Astrocyte (in vitro differentiated cells and primary cell): Measurements from ENCODE around the gene IGF2BP3. TPM values are rescaled to one million over a fixed set of nuclear protein-coding genes. Genes with fewer than 3 reads are reported as not detected.
"Not testable (repeated sequence)": the region's sequence is repeated elsewhere in the genome, so short reads cannot be mapped to it uniquely, and the experiment has no call there.

Experiments
- DNase-seq: peaks from one replicate; pipeline ENCODE4 v3.0.0-alpha.2; 2010; ENCODE audit warnings: low read depth
- FAIRE-seq: peaks from 2 replicates; lab custom pipeline; 2011; peaks lifted over from hg19 to GRCh38; lab: Jason Lieb, UNC
- H2AFZ ChIP-seq: 2 replicates; pipeline ENCODE4 v1.6.0; 2012; ENCODE audit warnings: low read depth, low read length, inconsistent platforms
- H3K27ac ChIP-seq: 2 replicates; pipeline ENCODE4 v1.5.1; 2011; ENCODE audit warnings: low read depth, low read length, inconsistent platforms
- H3K27me3 ChIP-seq: 2 replicates; pipeline ENCODE4 v1.6.0; 2011; ENCODE audit warnings: low read length, inconsistent platforms; ENCODE audit not compliant: insufficient read depth
- H3K36me3 ChIP-seq: 2 replicates; pipeline ENCODE4 v1.5.1; 2011; ENCODE audit warnings: low read length, inconsistent platforms; ENCODE audit not compliant: insufficient read depth
- H3K4me1 ChIP-seq: 2 replicates; pipeline ENCODE4 v1.5.1; 2011; ENCODE audit warnings: low read length, inconsistent platforms; ENCODE audit not compliant: insufficient read depth
- H3K4me2 ChIP-seq: 2 replicates; pipeline ENCODE4 v1.6.0; 2012; ENCODE audit warnings: low read length, inconsistent platforms
- H3K4me3 ChIP-seq: 2 replicates; pipeline ENCODE4 v1.5.1; 2011; ENCODE audit warnings: low read depth, mild to moderate bottlenecking, low read length, inconsistent platforms; ENCODE audit not compliant: insufficient read depth
- H3K79me2 ChIP-seq: 2 replicates; pipeline ENCODE4 v1.6.0; 2012; ENCODE audit warnings: mild to moderate bottlenecking, low read length, inconsistent platforms; ENCODE audit not compliant: insufficient read depth
- H3K9ac ChIP-seq: 2 replicates; pipeline ENCODE4 v1.6.0; 2012; ENCODE audit warnings: mild to moderate bottlenecking, low read length, inconsistent platforms
- H3K9me3 ChIP-seq: 2 replicates; pipeline ENCODE4 v1.5.1; 2012; ENCODE audit warnings: low read depth, mild to moderate bottlenecking, low read length, inconsistent platforms; ENCODE audit not compliant: insufficient read depth
- H4K20me1 ChIP-seq: 2 replicates; pipeline ENCODE4 v1.6.0; 2012; ENCODE audit warnings: low read length, inconsistent platforms; ENCODE audit not compliant: insufficient read depth
- H3K27ac Mint-ChIP-seq: one replicate; pipeline ENCODE4 v1.8.0; 2021; ENCODE audit warnings: mild to moderate bottlenecking, mixed read lengths; ENCODE audit not compliant: unreplicated experiment
- H3K27me3 Mint-ChIP-seq: one replicate; pipeline ENCODE4 v1.8.0; 2021; ENCODE audit warnings: low read depth, mixed read lengths; ENCODE audit not compliant: unreplicated experiment
- H3K36me3 Mint-ChIP-seq: one replicate; pipeline ENCODE4 v1.8.0; 2021; ENCODE audit warnings: low read depth, mixed read lengths; ENCODE audit not compliant: unreplicated experiment
- H3K4me1 Mint-ChIP-seq: one replicate; pipeline ENCODE4 v1.8.0; 2021; ENCODE audit warnings: low read depth, mixed read lengths; ENCODE audit not compliant: unreplicated experiment
- H3K4me3 Mint-ChIP-seq: one replicate; pipeline ENCODE4 v1.8.0; 2021; ENCODE audit warnings: mild to moderate bottlenecking, moderate library complexity, mixed read lengths; ENCODE audit not compliant: unreplicated experiment
- H3K9me3 Mint-ChIP-seq: one replicate; pipeline ENCODE4 v1.8.0; 2021; ENCODE audit warnings: mild to moderate bottlenecking, mixed read lengths; ENCODE audit not compliant: unreplicated experiment
- CTCF ChIP-seq: IDR thresholded peaks from 2 replicates; pipeline ENCODE4 v1.5.1; 2011; ENCODE audit warnings: low read depth, mild to moderate bottlenecking, inconsistent platforms, low read length, moderate library complexity; ENCODE audit not compliant: insufficient read depth
- EZH2 ChIP-seq: IDR thresholded peaks from 2 replicates; pipeline ENCODE4 v1.6.1; 2012; ENCODE audit warnings: mild to moderate bottlenecking, low read length, inconsistent platforms; ENCODE audit not compliant: insufficient read depth
- total RNA-seq: library from RNA; stranded (reverse); gene quantifications from 2 replicates; pipeline ENCODE4 v1.2.1, GENCODE V29; 2021

IGF2BP3 gene
- total RNA-seq, 1 donor from 2014 or later = 79.5 TPM

DNA sequence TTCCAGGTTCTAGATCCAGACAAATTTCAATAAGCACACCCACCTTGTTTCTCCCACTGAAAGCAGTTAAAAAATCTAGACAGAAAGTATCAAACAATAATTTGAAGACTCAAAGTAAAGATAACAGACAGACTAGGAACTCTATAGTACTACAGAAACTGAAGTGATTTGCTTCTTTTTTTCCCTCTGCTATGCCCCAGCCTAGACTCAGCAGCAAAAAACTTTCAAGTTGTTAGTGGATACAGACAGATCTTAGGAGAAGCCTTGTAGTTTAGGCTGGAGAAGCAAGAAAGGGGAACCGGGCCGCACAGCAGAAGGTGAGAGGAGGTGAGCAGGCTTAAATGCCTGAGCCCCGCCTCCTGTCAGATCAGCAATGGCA lies 65.1 kb downstream of the IGF2BP3 start:
- Mint-ChIP-seq H3K36me3 (peaks cover 33% of the 10 kb centered on the region), H3K27ac (peak overlapping the region; percentile 21), H3K27me3 (no peaks in the 10 kb centered on the region), H3K4me3 (no peak overlapping the region), H3K4me1 (peaks cover 12% of the 10 kb centered on the region), H3K9me3 (peaks cover 5% of the 10 kb centered on the region)
- no peak for TF ChIP-seq EZH2
- no peak for TF ChIP-seq CTCF
- Histone ChIP-seq H4K20me1 (peaks cover 27% of the 10 kb centered on the region), H3K4me2 (no peak overlapping the region), H3K4me3 (no peak overlapping the region), H3K27ac (no peak overlapping the region), H2AFZ (no peak overlapping the region), H3K9ac (no peak overlapping the region), H3K36me3 (peaks cover 3% of the 10 kb centered on the region), H3K27me3 (no peaks in the 10 kb centered on the region), H3K4me1 (no peaks in the 10 kb centered on the region), H3K79me2 (peaks cover 65% of the 10 kb centered on the region), H3K9me3 (no peaks in the 10 kb centered on the region)
- DNase-seq (no peak), FAIRE-seq (no peak)

GRCh38 chr7:23404546-23405239 lies 65.6 kb downstream of the IGF2BP3 start:
- Histone ChIP-seq H3K36me3 (peaks cover 3% of the 10 kb centered on the region), H3K79me2 (peaks cover 70% of the 10 kb centered on the region), H3K9ac (no peak overlapping the region), H3K27me3 (no peaks in the 10 kb centered on the region), H3K4me3 (no peak overlapping the region), H2AFZ (no peak overlapping the region), H4K20me1 (peaks cover 26% of the 10 kb centered on the region), H3K4me2 (no peak overlapping the region), H3K4me1 (no peaks in the 10 kb centered on the region), H3K9me3 (no peaks in the 10 kb centered on the region), H3K27ac (no peak overlapping the region)
- Mint-ChIP-seq H3K4me3 (no peak overlapping the region), H3K4me1 (peaks cover 12% of the 10 kb centered on the region), H3K36me3 (peaks cover 31% of the 10 kb centered on the region), H3K27me3 (no peaks in the 10 kb centered on the region), H3K27ac (peak overlapping the region; percentile 21), H3K9me3 (peaks cover 5% of the 10 kb centered on the region)
- FAIRE-seq = no peak
- DNase-seq = peak; percentile 17
- TF ChIP-seq CTCF (no peak), EZH2 (no peak)

DNA sequence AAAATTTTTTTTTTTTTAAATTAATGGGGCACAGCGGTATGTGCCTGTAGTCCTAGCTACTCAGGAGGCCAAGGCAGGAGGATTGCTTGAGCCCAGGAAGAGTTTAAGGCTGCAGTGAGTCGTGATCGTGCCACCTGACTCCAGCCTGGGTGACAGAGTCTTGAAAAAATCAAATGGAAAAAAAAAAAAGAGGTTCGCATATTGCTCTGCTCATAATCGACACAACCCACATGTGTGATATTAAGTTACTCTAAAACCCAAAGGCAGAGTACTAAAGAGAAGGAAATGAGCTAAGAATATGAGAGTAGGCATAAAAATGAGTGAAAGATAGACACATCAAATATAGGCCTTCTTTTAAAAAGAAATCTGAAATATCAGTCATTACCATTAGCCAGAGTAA lies 66.3 kb downstream of the IGF2BP3 start:
- Mint-ChIP-seq H3K27me3 (no peaks in the 10 kb centered on the region), H3K4me3 (no peak overlapping the region), H3K4me1 (peaks cover 12% of the 10 kb centered on the region), H3K36me3 (peaks cover 31% of the 10 kb centered on the region), H3K27ac (no peak overlapping the region), H3K9me3 (peaks cover 5% of the 10 kb centered on the region)
- Histone ChIP-seq H3K79me2 (peaks cover 67% of the 10 kb centered on the region), H3K9ac (no peak overlapping the region), H3K27me3 (no peaks in the 10 kb centered on the region), H3K4me1 (no peaks in the 10 kb centered on the region), H3K9me3 (no peaks in the 10 kb centered on the region), H3K4me2 (no peak overlapping the region), H3K4me3 (no peak overlapping the region), H2AFZ (no peak overlapping the region), H4K20me1 (peaks cover 23% of the 10 kb centered on the region), H3K36me3 (peaks cover 3% of the 10 kb centered on the region), H3K27ac (no peak overlapping the region)
- no peak for DNase-seq
- TF ChIP-seq EZH2 = no peak
- no peak for TF ChIP-seq CTCF
- FAIRE-seq = no peak

DNA sequence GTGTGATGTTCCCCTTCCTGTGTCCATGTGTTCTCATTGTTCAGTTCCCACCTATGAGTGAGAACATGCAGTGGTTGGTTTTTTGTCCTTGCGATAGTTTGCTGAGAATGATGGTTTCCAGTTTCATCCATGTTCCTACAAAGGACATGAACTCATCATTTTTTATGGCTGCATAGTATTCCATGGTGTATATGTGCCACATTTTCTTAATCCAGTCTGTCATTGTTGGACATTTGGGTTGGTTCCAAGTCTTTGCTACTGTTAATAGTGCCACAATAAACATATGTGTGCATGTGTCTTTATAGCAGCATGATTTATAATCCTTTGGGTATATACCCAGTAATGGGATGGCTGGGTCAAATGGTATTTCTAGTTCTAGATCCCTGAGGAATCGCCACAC lies 72.2 kb downstream of the IGF2BP3 start:
- H3K36me3 ChIP-seq, H3K9ac ChIP-seq, DNase-seq, H3K36me3 Mint-ChIP-seq, H3K27ac ChIP-seq, FAIRE-seq, H3K27me3 ChIP-seq, H3K9me3 Mint-ChIP-seq, H3K27ac Mint-ChIP-seq, H3K27me3 Mint-ChIP-seq, H3K9me3 ChIP-seq, H3K4me2 ChIP-seq, H3K4me3 ChIP-seq, H3K4me3 Mint-ChIP-seq, H2AFZ ChIP-seq: not testable (repeated sequence)
- H3K79me2 ChIP-seq = peaks cover 60% of the 10 kb centered on the region
- H3K4me1 Mint-ChIP-seq = peaks cover 17% of the 10 kb centered on the region
- H3K4me1 ChIP-seq = peaks cover 15% of the 10 kb centered on the region
- H4K20me1 ChIP-seq = peaks cover 49% of the 10 kb centered on the region
